ENCODE data around the gene DACH1. TPM values are rescaled to one million over a fixed set of nuclear protein-coding genes. Genes with fewer than 3 reads are reported as not detected.

Gene DACH1
- total RNA-seq, 1 donor from 2014 or later = 23.6 TPM

DNA sequence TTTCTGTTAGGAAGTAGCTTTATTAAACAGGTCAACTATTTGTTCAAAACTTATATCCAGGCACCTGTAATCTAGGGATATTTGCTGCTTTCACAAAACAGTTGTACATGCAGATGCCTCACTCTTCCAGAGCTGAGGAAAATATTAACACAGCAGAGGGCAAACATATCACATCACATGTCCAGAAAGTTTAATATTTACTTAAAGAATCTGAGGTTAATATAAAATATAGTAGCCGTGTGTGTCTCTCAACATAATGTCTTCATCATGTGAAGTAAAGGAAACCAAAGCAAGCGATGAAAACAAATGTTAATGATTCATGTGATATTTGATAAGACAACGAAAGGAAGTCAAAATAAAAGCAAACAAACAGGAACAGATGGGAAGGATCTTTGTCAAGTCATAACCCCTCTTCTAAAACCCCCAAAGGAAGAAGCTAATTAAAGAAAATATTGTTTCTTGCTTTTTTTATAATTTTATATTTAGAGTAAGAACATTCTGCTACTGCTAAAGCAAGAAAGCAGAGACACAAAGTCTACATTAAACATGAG, 418.8 kb downstream of the DACH1 start:
- no peak for DNase-seq (ENCODE audit: extremely low read depth, low read depth, low spot score)

DNA sequence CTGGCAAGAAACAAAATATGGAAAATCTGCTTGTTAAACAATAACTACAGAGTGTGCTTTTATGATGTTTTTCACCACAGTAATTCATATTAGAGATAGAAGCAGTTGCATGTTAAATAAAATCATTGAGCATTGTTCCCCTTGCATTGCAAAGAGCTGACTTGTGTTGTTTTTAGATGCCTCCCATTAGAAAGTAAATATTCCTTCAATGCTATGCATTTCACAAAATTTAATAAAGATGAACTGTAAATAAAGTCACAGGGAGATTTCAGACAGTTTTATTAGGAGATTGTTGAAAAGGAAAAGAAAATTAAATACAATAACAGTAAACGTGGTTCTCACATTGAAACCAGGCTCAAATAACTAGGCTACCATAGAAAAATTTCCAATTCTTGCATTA, 429.3 kb downstream of the DACH1 start:
- DNase-seq (ENCODE audit: extremely low read depth, low read depth, low spot score) = no peak

DNA sequence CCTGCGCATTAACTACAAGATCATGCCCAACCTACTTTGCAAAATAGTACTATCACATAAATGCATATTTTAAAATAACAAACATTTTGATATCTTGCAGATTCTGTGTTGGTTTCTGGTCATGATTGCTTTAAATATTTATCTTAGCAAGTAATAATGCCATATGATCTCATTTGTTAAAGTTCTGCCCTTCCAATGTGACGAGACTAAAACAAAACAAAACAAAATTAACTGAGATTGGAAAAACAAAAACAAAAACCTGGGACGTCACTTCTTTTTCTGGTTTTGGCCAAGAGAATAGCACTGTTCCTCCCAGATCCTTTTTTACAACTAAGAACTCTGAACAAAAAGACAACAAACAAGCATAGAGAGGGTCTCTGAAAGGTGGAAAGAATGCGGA, 436.3 kb downstream of the DACH1 start:
- no peak for DNase-seq (ENCODE audit: extremely low read depth, low read depth, low spot score)

DNA sequence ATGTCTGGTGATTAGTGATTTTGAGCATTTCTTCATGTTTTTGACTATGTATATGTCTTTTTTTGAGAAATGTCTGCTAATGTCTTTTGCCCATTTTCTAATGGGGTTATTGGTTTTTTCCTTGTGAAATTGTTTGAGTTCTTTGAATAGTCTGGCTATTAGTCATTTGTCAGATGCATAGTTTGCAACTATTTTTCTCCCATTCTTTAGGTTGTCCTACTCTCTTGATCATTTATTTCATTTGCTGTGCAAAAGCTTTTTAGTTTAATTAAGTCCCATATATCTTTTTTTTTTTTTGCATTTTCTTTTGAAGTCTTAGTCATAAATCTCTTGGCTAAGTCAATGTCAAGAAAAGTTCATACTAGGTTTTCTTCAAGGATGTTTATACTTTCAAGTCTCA, 449.8 kb downstream of the DACH1 start:
- DNase-seq (ENCODE audit: extremely low read depth, low read depth, low spot score) = no peak

DNA sequence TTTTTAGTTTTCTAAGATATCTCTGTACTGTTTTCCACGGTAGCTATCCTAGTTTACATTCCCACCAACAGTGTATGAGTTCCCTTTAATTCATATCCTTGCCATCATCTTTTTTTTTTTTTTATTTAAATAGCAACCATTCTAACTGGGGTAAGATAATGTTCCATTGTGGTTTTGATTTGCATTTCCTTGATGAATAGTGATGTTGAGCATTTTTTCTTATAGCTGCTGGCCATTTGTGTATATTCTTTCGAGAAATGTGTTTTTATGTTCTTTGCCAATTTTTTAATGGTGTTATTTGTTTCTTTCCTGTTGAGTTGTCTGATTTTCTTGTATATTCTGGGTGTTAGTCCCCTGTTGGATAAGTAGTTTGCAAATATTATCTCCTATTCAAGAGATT, 454.8 kb downstream of the DACH1 start:
- no peak for DNase-seq (ENCODE audit: extremely low read depth, low read depth, low spot score)

DNA sequence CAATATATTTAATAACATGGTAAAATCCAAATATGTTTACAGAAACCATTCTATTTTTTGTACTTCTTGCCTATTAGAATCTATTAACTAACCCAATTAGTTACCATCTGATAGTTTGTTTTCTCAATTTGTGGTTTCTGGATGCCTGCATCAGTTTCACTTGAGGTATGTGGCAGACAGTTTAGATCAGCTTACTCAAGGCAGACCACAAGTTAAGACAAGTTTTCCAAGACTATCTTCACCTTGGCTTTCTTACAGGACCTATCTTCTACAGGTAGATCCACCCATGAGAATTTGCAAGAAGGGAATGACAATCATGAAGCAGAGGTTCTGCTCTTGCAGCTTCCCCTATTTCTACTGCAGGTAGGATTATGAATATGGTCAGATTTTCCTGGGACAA, 458.6 kb downstream of the DACH1 start:
- DNase-seq (ENCODE audit: extremely low read depth, low read depth, low spot score) = no peak

DNA sequence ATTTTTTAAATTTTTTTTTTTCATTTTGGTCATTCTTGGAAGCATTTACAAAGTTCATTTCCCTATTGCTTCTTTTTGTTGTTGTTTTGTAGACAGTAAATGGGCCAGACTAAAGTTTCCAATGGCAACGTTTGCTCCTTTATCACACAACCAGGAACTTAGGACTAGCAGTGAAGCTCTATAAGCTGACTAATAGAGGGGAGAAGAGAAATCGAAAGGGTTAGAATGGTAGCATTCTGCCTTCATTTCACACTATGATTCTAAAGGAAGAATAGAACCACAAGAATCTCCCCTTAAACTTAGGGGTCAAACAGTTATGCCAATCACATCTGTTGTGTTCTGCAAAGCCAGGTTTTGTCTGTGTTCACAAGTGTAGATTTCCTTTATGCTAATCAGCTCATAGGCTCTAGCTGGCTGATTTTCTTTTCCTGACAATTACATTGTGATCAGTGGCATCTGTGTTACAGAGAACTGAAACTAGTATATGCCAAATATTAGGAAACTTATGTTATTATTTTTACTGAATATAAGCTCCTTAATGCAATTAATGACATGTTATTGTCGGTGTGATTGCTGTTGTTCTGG, 467.3 kb downstream of the DACH1 start:
- no peak for DNase-seq (ENCODE audit: extremely low read depth, low read depth, low spot score)

GRCh38 chr13:71396149-71396548, 470.9 kb downstream of the DACH1 start:
- no peak for DNase-seq (ENCODE audit: extremely low read depth, low read depth, low spot score)

GRCh38 chr13:71395053-71395452, 472.0 kb downstream of the DACH1 start:
- DNase-seq (ENCODE audit: extremely low read depth, low read depth, low spot score) = no peak

DNA sequence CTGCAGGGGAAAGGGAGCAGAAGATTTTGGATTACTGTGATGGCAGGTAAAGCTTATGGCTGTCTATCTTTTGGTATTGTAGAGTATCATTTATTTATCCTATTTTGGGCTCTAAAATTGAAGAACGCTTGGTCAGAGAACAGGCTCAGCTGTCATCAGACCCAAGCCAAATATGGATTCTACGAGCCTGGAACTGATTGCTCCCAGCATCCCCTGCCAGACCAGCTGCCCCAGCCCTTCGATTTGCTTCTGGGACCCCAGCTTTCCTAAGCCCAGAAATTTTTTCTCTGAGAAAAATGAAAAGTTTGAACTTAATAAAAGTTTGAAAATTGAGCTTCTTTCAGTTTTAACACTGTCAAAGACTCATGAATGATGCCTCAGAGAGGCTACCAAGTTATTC, 472.8 kb downstream of the DACH1 start:
- no peak for DNase-seq (ENCODE audit: extremely low read depth, low read depth, low spot score)
